Keratinocyte (primary cell): ENCODE data around the gene COMMD3.

Experiments
- CTCF ChIP-seq, 3 experiments: IDR thresholded peaks in 1 of 3; conservative IDR thresholded peaks in 1 of 3; optimal IDR thresholded peaks in 1 of 3; 2 replicates in 2 of 3; 3 replicates in 1 of 3; pipeline versions ENCODE3 to v1.5.1; 2011; ENCODE audit warnings: low read length in 3 of 3, mild to moderate bottlenecking in 3 of 3, moderate library complexity in 2 of 3, control low read depth in 1 of 3, inconsistent platforms in 1 of 3; ENCODE audit not compliant: insufficient read depth in 2 of 3; ENCODE audit errors: extremely low read depth in 1 of 3
- EZH2 ChIP-seq: IDR thresholded peaks from one replicate; pipeline ENCODE4 v1.6.1; 2012; ENCODE audit warnings: inconsistent platforms, mild to moderate bottlenecking, low read length, moderate library complexity

GRCh38 chr10:22323538-22324305 is 7.5 kb downstream of the COMMD3 start:
- TF ChIP-seq CTCF (optimal IDR thresholded peaks at IDR 0.05 in 1 of 3, IDR thresholded peaks at IDR 0.05 in 1 of 3, conservative IDR thresholded peaks at IDR 0.05 in 1 of 3; ENCODE audit: extremely low read depth in 1 of 3, insufficient read depth in 2 of 3, low read length in 3 of 3) (no peak), EZH2 (no peak)
